Peyer's patch (tissue), 4 donors: ENCODE data around the gene HNRNPM. TPM values are rescaled to one million over a fixed set of nuclear protein-coding genes. Genes with fewer than 3 reads are reported as not detected.

Experiments
- DNase-seq, 3 donors: peaks; one replicate each; pipeline ENCODE4 v3.0.0-alpha.2; 2017 to 2019
- H3K27ac ChIP-seq, 4 donors: fragments of 200-600 bp; sonication (generic); one replicate each; pipeline ENCODE4 v1.5.1; 2016 to 2019
- H3K27me3 ChIP-seq, 2 donors: fragments of 200-600 bp; sonication (generic); one replicate each; pipeline ENCODE4 v1.5.1; 2019
- H3K36me3 ChIP-seq, 3 donors: fragments of 200-600 bp; sonication (generic); one replicate each; pipeline ENCODE4 v1.5.1; 2016 to 2019
- H3K4me1 ChIP-seq, 4 donors: fragments of 200-600 bp; sonication (generic); one replicate each; pipeline ENCODE4 v1.5.1; 2016 to 2019
- H3K4me3 ChIP-seq, 4 donors: fragments of 200-600 bp; sonication (generic); 1 replicate in 3 of 4; 2 replicates in 1 of 4; pipeline ENCODE4 v1.5.1; 2016 to 2019; ENCODE audit warnings: mild to moderate bottlenecking in 1 of 4
- H3K9me3 ChIP-seq, 4 donors: fragments of 200-600 bp; sonication (generic); one replicate each; pipeline ENCODE4 v1.5.1; 2016 to 2019; ENCODE audit warnings: mild to moderate bottlenecking in 1 of 4
- POLR2A ChIP-seq, 2 donors: fragments of 450-650 bp; IDR thresholded peaks; one replicate each; pipeline ENCODE4 v1.5.1; 2017; ENCODE audit warnings: antibody characterized with exemption in 2 of 2, mild to moderate bottlenecking in 2 of 2, moderate library complexity in 2 of 2
- total RNA-seq, 4 donors: library from RNA; depleted of rRNA; stranded (reverse); fragments of >200 nt; gene quantifications; one replicate each; pipeline ENCODE4 v1.1.0, GENCODE V29; 2016
- TF ChIP-seq, protein P1 (sequence below), 6 experiments: fragments of 450-650 bp in 4 of 6; fragments of 200-600 bp in 2 of 6; sonication (generic) in 1 of 6; IDR thresholded peaks; one replicate each; pipeline ENCODE4 v1.5.1; 2017 to 2019; ENCODE audit warnings: antibody characterized with exemption in 6 of 6, mild to moderate bottlenecking in 3 of 6, moderate library complexity in 1 of 6

Gene HNRNPM
- total RNA-seq, 4 donors from 2014 or later: 108 to 128 (median 116) TPM

DNA sequence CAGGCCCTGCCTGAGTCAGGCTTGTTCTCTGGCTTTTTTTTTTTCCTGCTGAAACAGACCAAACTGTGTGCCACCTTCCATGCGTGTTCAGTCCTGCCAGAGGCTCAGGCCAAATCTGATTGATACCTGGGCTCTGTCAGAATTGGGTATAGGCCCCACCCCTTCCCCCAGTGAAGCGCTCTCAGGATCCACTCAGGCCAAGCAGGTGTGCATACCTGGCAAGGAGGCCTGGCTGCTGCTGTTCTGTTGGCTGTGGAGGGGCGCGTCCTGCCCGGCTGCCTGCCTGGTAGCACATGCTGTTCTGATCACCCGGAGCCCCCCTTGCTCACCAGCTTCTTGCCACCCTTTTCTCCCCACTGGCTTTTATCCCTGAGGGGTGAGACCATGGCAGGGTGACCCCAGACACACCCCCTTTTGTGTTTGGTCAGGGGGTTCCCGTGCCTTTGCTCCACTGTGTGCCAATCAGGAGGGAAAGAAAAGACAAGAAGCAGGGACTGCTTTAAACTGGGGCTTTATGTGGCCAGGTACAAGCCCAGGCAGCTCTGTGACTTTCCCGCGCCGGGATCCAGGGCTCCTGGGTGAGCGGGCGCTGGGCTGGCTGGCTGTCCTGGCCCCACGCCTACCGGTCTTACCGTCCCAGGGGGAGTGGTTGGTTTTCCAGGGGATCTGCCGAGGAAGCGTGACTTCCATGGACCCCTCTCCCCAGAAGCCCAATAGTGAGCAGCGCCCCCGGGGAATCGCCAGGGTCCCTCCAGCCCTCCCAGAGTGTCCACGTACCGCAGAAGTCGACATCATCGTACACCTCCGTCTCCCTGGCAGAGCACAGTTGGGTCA is 45.0 kb downstream of the HNRNPM start:
- H3K4me3 ChIP-seq: no peak overlapping the region
- peaks cover 0 to 52% (median 0%) of the 10 kb centered on the region in 3 donors for H3K36me3 ChIP-seq
- H3K27ac ChIP-seq: no peak overlapping the region

DNA sequence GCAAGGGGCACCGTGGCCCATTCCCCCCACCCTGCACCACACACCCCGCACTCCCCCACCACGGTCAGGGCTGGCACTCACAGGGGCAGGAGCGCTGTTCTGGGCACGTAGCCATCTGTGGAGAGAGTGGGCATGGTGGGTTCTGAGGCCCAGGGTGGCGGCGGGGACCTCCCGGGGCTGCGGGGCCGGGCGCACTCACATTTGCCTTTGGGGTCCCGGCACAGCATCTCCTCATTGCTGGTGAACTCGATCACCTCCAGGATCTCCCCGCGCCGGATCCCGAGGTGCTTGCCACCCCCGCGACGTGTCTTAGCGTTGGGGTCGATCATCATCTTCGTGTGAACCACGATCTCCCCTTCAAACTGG is 45.6 kb downstream of the HNRNPM start:
- Histone ChIP-seq H3K4me3 (no peak overlapping the region), H3K9me3 (no peaks in the 10 kb centered on the region), H3K27ac (no peak overlapping the region), H3K4me1 (peaks cover 0 to 13% (median 4%) of the 10 kb centered on the region in 4 donors), H3K36me3 (peaks cover 0 to 46% (median 0%) of the 10 kb centered on the region in 3 donors), H3K27me3 (no peaks in the 10 kb centered on the region)
- no peak for DNase-seq
- TF ChIP-seq, protein P1, sequence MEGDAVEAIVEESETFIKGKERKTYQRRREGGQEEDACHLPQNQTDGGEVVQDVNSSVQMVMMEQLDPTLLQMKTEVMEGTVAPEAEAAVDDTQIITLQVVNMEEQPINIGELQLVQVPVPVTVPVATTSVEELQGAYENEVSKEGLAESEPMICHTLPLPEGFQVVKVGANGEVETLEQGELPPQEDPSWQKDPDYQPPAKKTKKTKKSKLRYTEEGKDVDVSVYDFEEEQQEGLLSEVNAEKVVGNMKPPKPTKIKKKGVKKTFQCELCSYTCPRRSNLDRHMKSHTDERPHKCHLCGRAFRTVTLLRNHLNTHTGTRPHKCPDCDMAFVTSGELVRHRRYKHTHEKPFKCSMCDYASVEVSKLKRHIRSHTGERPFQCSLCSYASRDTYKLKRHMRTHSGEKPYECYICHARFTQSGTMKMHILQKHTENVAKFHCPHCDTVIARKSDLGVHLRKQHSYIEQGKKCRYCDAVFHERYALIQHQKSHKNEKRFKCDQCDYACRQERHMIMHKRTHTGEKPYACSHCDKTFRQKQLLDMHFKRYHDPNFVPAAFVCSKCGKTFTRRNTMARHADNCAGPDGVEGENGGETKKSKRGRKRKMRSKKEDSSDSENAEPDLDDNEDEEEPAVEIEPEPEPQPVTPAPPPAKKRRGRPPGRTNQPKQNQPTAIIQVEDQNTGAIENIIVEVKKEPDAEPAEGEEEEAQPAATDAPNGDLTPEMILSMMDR (IDR thresholded peaks at IDR 0.05): no peak
- TF ChIP-seq POLR2A (IDR thresholded peaks at IDR 0.05): no peak

More for the DNA sequence above, 45.0 kb downstream of the HNRNPM start:
- Histone ChIP-seq H3K27me3 (no peaks in the 10 kb centered on the region), H3K9me3 (no peaks in the 10 kb centered on the region), H3K4me1 (peaks cover 0 to 13% (median 4%) of the 10 kb centered on the region in 4 donors)
- no peak for DNase-seq
- no peak for TF ChIP-seq POLR2A (IDR thresholded peaks at IDR 0.05)
- TF ChIP-seq, protein P1 (IDR thresholded peaks at IDR 0.05): no peak

DNA sequence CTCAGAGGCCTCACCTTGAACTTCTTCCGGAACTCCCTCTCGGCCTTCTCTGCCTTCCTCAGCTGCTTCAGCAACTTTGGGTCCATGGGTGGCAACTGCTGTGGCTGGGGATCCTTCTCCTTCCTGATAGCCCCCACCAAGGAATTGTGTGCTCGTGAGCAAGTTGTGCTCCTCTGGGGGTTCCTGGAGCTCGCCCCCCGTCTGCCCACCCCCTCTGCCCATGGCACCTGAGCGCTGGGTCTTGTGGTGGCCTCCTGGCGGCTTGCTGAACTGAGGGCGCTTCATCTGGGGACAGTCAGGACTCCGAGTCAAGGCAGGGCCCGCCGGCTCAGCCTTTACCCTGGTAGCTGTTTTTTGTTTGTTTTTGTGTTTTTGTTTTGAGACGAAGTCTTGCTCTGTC is 46.1 kb downstream of the HNRNPM start:
- Histone ChIP-seq H3K27me3 (no peaks in the 10 kb centered on the region), H3K9me3 (no peaks in the 10 kb centered on the region), H3K4me1 (peaks cover 0 to 13% (median 4%) of the 10 kb centered on the region in 4 donors), H3K27ac (no peak overlapping the region), H3K4me3 (no peak overlapping the region), H3K36me3 (peaks cover 0 to 41% (median 0%) of the 10 kb centered on the region in 3 donors)
- no peak for DNase-seq
- TF ChIP-seq POLR2A (IDR thresholded peaks at IDR 0.05): no peak
- TF ChIP-seq, protein P1 (IDR thresholded peaks at IDR 0.05): no peak

DNA sequence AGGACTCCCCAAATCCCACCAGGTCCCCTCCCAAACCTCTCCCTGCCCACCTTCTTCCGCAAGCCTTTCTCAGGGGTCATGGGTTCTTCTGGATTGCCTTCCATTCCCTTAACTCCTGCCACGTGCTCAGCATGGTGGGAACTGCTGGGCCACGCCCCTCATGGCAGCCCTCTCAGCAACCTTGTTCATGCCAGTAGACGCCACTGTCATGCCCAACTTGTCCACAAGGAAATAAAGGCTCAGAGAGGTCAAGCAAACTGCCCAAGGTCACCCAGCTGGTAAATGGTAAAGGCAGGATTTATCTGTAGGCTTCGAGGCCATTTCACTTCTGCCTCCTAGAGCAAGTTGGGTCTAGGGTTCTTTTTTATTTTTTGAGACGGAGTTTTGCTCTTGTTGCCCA is 46.8 kb downstream of the HNRNPM start:
- Histone ChIP-seq H3K9me3 (no peaks in the 10 kb centered on the region), H3K27me3 (no peaks in the 10 kb centered on the region), H3K4me3 (no peak overlapping the region), H3K27ac (no peak overlapping the region), H3K4me1 (peaks cover 0 to 11% (median 4%) of the 10 kb centered on the region in 4 donors), H3K36me3 (peaks cover 0 to 34% (median 0%) of the 10 kb centered on the region in 3 donors)
- DNase-seq: no peak
- TF ChIP-seq, protein P1 (IDR thresholded peaks at IDR 0.05): peak in 1 of 6 experiments; percentile 8
- TF ChIP-seq POLR2A (IDR thresholded peaks at IDR 0.05): no peak

DNA sequence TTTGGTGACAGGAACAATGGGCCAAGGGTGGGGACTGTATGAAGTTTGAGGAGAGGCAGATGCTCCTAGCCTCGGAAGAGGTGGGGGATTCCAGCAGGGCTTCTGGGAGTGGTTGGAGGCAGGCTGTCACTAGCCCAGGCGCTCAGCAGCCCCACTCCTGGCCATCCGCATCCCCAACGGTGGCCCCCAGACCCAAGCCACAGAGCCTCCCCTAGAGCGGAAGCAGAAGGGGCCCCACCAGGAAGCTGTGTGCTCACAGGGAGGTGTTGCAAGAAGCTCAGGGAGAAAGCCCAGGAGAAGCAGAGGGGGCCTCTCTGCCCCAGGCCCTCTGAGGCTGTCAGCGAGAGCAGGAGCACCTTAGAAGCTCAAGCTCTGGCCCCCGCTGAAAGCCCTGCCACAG is 49.4 kb downstream of the HNRNPM start:
- H3K4me1 ChIP-seq: peaks cover 0 to 4% (median 0%) of the 10 kb centered on the region in 4 donors
- no peak overlapping the region for H3K27ac ChIP-seq
- no peak overlapping the region for H3K4me3 ChIP-seq
- DNase-seq: no peak
- peaks cover 0 to 9% (median 0%) of the 10 kb centered on the region in 3 donors for H3K36me3 ChIP-seq
- no peaks in the 10 kb centered on the region for H3K9me3 ChIP-seq
- H3K27me3 ChIP-seq: no peaks in the 10 kb centered on the region
- TF ChIP-seq, protein P1 (IDR thresholded peaks at IDR 0.05): no peak
- TF ChIP-seq POLR2A (IDR thresholded peaks at IDR 0.05): no peak
